HG03139 (cell line): ENCODE measurements around the gene RAB8B.

Source experiments
- ATAC-seq: cut with Tn5 transposase; IDR thresholded peaks from one replicate; pipeline ENCODE4 v1.9.1; 2021; ENCODE audit not compliant: unreplicated experiment

The RAB8B gene

DNA sequence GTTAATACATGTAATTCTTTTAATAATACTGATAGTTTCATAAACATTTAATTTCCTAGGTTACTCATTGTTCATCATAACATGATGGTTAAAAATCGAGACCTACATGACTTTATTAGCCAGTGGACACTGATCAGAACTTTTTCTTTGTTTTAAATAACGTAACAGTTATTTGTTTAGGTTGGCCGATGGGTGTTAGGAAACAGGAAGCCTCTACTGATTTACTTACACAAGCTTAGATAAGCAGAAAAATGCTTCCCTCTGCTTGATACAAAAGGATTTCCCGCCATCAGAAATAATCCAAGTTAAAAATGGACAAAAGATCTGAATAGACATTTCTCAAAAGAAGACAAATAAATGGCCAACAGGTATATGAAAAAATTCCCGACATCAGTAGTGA lies 71.4 kb downstream of the RAB8B start:
- no peak for ATAC-seq

DNA sequence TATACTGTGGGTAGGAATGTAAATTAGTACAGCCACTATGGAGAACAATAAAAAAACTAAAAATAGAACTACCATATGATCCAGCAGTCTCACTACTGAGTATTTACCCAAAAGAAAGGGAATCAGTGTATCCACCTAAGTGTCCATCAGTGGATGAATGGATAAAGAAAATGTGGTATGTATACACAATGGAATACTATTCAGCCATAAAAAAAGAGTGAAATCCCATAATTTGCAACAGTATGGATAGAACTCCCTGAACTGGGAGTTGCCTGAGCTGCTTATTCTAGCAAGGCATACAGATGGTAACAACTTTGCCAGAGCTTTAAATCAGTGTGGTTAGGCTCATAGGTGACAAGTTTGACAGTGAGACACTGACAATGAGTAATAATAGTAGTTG lies 71.9 kb downstream of the RAB8B start:
- ATAC-seq: no peak

GRCh38 chr15:63263519-63263918 lies 74.1 kb downstream of the RAB8B start:
- no peak for ATAC-seq

DNA sequence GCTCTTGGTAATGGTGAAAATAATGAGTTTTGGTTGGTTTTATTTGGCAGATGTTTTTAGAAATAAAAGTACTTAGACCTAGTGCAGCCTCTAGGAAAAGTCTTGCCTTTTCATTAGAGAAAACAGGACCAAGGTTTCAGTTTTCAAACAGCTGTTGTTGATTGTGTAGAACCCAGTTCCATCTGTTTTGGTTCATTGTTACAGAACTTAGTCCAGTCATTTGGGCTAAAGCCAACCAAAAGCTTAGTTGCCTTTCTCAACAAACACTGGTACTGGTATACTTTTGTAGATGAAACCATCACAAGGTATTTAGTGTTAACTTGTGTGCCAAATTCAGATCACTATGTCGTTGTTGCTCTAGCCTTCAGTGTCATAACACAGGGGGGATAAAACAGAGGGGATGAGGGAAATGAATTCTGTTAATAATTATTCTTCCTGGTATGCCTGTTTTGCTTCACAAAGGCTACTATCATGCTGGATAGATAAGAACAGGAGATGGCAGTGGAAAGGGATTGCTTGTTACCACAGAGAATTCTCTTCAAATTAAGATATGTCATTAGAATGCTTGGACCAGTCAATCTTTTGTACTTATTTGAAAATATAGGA lies 75.4 kb downstream of the RAB8B start:
- no peak for ATAC-seq

DNA sequence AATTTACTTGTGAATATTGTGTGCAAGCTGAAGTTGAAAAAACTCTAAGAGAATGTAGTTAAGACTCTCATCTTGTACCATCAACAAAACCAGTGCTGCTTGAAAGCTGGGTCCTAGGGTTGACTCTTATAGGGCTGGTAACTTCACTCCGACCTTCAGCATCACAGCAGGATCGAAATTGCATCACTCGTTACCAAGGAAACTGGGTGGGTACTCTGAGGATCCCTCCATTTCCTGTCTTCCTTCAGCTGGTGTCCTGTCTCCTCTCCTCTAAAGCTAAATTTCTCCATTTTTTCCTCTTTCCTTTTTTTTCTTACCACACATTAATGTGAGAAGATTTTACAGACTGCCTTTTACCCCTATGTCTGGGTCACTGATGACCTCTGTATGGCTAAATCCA lies 85.0 kb downstream of the RAB8B start:
- no peak for ATAC-seq

- no peak for ATAC-seq
These were observed 87.1 kb downstream of the RAB8B start for GRCh38 chr15:63276342-63277037.

GRCh38 chr15:63277038-63277892 lies 87.9 kb downstream of the RAB8B start, which contains the start of gene APH1B:
Gene APH1B, plus strand, starts transcription at chr15:63277605. Its CDS starts 19 bp downstream, at chr15:63277624.
- peak; percentile 75 for ATAC-seq

DNA sequence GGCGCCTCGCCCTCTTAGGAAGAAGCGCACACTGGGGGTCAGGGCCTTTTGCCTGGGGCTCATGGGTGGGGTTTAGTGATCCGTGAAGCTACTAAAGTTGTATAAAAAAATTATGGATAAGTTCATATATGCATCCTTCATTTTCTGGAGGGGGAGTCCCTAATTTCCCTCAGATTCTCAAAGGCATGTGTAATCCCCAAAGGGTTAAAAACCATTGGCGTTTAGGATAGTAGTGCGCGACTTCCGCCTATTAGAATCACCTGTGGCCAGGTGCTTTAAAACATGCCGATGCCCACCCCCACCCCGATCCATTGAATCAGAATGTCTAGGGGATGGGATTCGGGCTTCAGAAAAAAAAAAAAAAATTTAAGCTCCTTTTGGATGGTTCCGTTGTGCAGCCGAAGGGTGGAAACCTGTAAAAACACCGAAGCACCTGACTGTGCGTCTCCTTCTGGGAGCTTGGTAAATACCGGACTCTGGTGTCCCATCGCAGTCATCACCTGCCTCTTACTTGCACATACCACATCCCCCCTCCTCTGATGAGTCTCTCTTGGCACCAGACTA lies 88.6 kb downstream of the RAB8B start:
- ATAC-seq: peak; percentile 10

DNA sequence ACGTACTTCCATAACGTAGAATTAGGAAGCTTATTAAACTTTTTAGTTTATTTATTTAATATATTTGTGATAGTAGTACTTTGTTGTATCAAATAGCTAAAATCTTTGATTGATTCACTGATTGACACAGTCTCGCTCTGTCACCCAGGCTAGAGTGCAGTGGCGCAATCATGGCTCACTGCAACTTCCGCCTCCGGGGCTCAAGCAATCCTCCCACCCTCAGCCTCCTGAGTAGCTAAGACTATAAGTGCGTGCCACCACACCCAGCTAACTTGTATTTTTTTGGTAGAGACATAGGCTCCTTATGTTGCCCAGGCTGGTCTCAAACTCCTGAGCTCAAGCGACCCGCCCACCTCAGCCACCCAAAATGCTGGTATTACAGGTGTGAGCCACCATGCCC lies 93.7 kb downstream of the RAB8B start:
- ATAC-seq: no peak

GRCh38 chr15:63284335-63284734 lies 94.9 kb downstream of the RAB8B start:
- no peak for ATAC-seq

DNA sequence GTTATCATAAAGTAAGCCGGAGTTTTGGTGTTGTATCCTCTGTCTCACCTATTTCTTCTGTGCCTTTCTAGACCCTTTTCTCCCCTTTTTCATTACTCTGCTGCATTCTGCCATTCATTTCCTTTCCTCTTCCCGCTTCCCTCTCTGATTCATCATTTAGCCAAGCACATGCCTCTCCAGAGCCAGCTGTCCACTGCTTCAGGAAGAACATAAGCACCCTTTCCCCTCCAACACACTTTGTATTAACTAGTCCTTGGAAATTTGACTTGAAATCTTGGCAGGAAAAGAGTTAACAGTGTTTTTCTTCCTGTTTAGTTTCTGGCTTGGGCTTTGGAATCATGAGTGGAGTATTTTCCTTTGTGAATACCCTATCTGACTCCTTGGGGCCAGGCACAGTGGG lies 97.7 kb downstream of the RAB8B start:
- ATAC-seq: no peak

DNA sequence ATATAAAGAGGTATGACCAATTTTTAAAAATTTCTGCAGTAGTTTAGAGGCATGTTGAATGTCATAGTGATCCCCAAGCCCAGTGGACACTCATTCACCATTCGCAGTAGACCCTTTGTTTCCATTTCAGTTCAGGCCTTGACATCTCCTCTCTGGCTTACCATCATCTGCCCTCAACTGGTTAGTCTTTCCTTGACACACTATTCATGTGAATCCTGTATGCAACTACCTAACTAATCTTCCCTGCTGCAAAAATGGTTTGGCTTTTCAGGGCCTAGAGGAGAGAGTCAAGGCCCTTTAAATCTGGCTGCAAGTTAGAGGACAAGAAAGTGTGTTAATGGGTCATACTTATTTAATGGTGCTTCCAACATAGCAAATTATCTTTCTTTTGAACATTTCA lies 98.9 kb downstream of the RAB8B start:
- no peak for ATAC-seq

GRCh38 chr15:63288778-63289378 lies 99.5 kb downstream of the RAB8B start:
- ATAC-seq: no peak

DNA sequence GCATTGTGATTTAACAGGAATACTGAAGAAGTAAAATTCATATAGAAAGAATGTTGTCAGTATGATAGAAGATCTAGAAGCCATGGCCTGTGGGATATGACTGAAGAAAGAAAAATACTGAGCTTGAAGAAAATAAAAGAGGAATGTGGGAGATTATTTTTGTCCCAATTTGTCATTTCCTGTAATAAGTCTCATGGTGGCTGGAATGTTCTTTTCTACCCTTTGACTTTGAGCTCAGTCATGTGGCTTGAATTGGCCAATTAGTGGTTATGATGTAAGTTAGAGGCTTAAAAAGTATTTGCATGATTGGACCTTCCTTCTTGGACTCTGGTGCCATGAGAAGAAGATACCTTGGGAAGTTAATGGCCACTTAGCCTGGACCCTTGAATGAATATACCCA lies 102.1 kb downstream of the RAB8B start:
- ATAC-seq: no peak

DNA sequence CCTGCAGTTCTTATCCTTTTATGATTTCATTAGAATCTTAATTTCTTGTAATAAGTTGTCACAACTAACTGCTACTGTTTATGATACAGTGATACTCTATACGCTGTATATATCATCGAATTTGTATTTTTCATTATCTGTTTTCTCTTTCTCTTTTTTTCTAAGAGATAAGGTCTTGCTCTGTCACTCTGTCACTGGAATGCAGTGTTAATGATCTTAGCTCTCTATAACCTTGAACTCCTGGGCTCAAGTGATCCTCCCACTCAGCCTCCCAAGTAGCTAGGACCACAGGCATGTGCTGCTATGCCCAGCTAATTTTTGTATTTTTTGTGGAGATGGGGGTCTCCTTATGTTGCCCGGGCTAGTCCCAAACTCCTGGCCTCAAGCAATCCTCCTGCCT lies 102.8 kb downstream of the RAB8B start:
- no peak for ATAC-seq

GRCh38 chr15:63292771-63293170 lies 103.4 kb downstream of the RAB8B start:
- ATAC-seq: no peak

- ATAC-seq: no peak
These were observed 105.0 kb downstream of the RAB8B start for GRCh38 chr15:63294359-63294758.

GRCh38 chr15:63295341-63295740 lies 105.9 kb downstream of the RAB8B start:
- ATAC-seq: no peak

- no peak for ATAC-seq
These were observed 106.8 kb downstream of the RAB8B start for GRCh38 chr15:63296195-63296594.

DNA sequence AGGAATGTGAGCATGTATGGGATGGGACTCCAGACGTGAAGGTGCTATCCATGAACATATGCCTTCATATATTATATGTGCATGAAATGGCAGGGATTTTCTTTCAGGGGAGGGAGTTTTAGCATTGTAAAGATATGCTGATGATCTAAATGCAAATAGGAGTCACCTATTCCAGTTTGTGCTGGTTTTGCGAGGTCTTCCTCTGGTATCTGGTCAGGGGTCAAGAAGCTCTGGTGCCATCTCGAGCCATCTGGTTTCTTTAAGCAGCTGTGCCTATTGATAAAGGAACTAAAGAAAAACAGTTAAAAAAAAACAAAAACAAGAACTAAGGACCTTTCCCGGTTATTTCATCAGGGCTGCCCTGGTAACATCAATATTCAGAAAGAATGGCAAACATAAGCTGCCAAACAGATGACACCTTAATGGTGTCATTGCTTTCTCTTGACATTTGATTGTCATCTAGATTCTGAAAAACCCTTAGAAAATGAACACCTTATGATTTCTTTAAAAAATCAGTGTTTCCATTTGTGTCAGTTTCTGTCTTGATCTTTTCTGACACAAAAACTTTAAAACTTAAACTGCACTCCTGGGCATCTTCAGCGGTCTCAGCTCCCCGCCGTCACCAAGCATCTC lies 110.7 kb downstream of the RAB8B start:
- no peak for ATAC-seq

GRCh38 chr15:63301088-63301487 lies 111.7 kb downstream of the RAB8B start:
- ATAC-seq: no peak
